Fibroblast of lung (primary cell): ENCODE measurements around the gene NCOR1. TPM values are rescaled to one million over a fixed set of nuclear protein-coding genes. Genes with fewer than 3 reads are reported as not detected.

Experiments
- DNase-seq, 2 donors: peaks; one replicate each; pipeline versions ENCODE4 v3.0.0 to v3.0.0-alpha.2; 2010; ENCODE audit warnings: low read depth in 2 of 2
- H2AFZ ChIP-seq: 2 replicates; pipeline ENCODE4 v1.5.1; 2012; ENCODE audit warnings: low read length, control low read depth, inconsistent platforms
- H3K27ac ChIP-seq: 2 replicates; pipeline ENCODE4 v1.5.1; 2011; ENCODE audit warnings: low read length, control low read depth; ENCODE audit not compliant: insufficient read depth
- H3K27me3 ChIP-seq: 2 replicates; pipeline ENCODE4 v1.5.1; 2011; ENCODE audit warnings: mild to moderate bottlenecking, low read length; ENCODE audit not compliant: control insufficient read depth, insufficient read depth
- H3K36me3 ChIP-seq: 2 replicates; pipeline ENCODE4 v1.5.1; 2011; ENCODE audit warnings: low read length; ENCODE audit not compliant: control insufficient read depth, insufficient read depth
- H3K4me1 ChIP-seq: 2 replicates; pipeline ENCODE4 v1.5.1; 2011; ENCODE audit warnings: low read length; ENCODE audit not compliant: control insufficient read depth, insufficient read depth; ENCODE audit errors: extremely low read depth
- H3K4me2 ChIP-seq: 2 replicates; pipeline ENCODE4 v1.5.1; 2011; ENCODE audit warnings: low read length, control low read depth; ENCODE audit not compliant: insufficient read depth; ENCODE audit errors: extremely low read depth
- H3K4me3 ChIP-seq, 4 experiments: fragments of 200-600 bp in 1 of 4; sonication (generic) in 1 of 4; replicated peaks in 1 of 4; 2 replicates each; pipeline ENCODE4 v1.5.1; 2011 to 2016; ENCODE audit warnings: low read length in 4 of 4, low read depth in 3 of 4, mild to moderate bottlenecking in 3 of 4, control low read depth in 2 of 4, inconsistent platforms in 1 of 4, mixed read lengths in 1 of 4; ENCODE audit not compliant: insufficient read depth in 1 of 4; ENCODE audit errors: control extremely low read depth in 1 of 4
- H3K79me2 ChIP-seq: 2 replicates; pipeline ENCODE4 v1.5.1; 2012; ENCODE audit warnings: mild to moderate bottlenecking, low read length, inconsistent platforms; ENCODE audit not compliant: control insufficient read depth, insufficient read depth
- H3K9ac ChIP-seq: 2 replicates; pipeline ENCODE4 v1.5.1; 2011; ENCODE audit warnings: mild to moderate bottlenecking, low read length, control low read depth; ENCODE audit not compliant: insufficient read depth
- H3K9me3 ChIP-seq: 2 replicates; pipeline ENCODE4 v1.5.1; 2012; ENCODE audit warnings: low read depth, low read length; ENCODE audit not compliant: control insufficient read depth, insufficient read depth
- H4K20me1 ChIP-seq: 2 replicates; pipeline ENCODE4 v1.5.1; 2011; ENCODE audit warnings: low read length; ENCODE audit not compliant: control insufficient read depth, insufficient read depth; ENCODE audit errors: extremely low read depth
- EZH2 ChIP-seq: IDR thresholded peaks from 2 replicates; pipeline ENCODE4 v1.5.1; 2012; ENCODE audit warnings: low read length, control low read depth, mild to moderate bottlenecking; ENCODE audit errors: missing control alignments
- polyA plus RNA-seq, 2 donors: library from polyadenylated mRNA; depleted of rRNA in 1 of 2; stranded (reverse) in 1 of 2; unstranded in 1 of 2; fragments of >200 nt; gene quantifications; 2 replicates each; pipeline ENCODE4 v1.2.1, GENCODE V29; 2011 to 2012; ENCODE audit warnings: missing spikeins in 1 of 2
- total RNA-seq: library from RNA; depleted of rRNA; stranded (reverse); fragments of >200 nt; gene quantifications from 2 replicates; pipeline ENCODE4 v1.2.1, GENCODE V29; 2014
- TF ChIP-seq, protein P1 (sequence below), 2 donors: IDR thresholded peaks in 1 of 2; conservative IDR thresholded peaks in 1 of 2; 1 replicate in 1 of 2; 2 replicates in 1 of 2; pipeline ENCODE4 v1.5.1; 2011 to 2012; ENCODE audit warnings: low read length in 2 of 2, control low read depth in 1 of 2, inconsistent platforms in 1 of 2, low read depth in 1 of 2, mild to moderate bottlenecking in 1 of 2

NCOR1 gene
- total and polyA plus RNA-seq, 2 donors (not counting 1 experiment from before 2014, with no cell fraction given): 67.6 to 106 TPM

DNA sequence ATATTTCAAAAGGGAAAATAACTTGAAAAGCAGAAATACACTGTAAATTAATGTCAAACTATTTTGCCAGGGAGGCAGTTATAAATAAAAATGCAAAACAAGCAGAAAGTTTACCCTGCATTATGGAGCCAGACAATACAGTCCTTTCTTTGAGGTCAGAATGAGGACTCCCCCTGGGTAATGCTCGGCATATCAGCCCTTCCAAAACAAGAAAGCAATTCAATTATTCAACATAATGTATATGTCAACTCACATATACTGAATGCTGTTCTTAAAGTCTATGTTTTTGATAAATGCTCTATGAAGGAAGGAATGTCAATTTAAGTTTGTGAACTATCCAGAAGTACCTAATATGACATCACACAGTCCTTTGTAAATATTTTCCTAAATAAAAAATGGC lies 143.3 kb downstream of the NCOR1 start:
- no peak overlapping the region for H3K4me3 ChIP-seq
- no peak overlapping the region for H3K27ac ChIP-seq
- H2AFZ ChIP-seq: no peak overlapping the region
- H3K4me2 ChIP-seq: no peak overlapping the region
- no peaks in the 10 kb centered on the region for H3K4me1 ChIP-seq
- no peaks in the 10 kb centered on the region for H3K27me3 ChIP-seq
- TF ChIP-seq EZH2: no peak
- TF ChIP-seq, protein P1, sequence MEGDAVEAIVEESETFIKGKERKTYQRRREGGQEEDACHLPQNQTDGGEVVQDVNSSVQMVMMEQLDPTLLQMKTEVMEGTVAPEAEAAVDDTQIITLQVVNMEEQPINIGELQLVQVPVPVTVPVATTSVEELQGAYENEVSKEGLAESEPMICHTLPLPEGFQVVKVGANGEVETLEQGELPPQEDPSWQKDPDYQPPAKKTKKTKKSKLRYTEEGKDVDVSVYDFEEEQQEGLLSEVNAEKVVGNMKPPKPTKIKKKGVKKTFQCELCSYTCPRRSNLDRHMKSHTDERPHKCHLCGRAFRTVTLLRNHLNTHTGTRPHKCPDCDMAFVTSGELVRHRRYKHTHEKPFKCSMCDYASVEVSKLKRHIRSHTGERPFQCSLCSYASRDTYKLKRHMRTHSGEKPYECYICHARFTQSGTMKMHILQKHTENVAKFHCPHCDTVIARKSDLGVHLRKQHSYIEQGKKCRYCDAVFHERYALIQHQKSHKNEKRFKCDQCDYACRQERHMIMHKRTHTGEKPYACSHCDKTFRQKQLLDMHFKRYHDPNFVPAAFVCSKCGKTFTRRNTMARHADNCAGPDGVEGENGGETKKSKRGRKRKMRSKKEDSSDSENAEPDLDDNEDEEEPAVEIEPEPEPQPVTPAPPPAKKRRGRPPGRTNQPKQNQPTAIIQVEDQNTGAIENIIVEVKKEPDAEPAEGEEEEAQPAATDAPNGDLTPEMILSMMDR (conservative IDR thresholded peaks at IDR 0.05 in 1 of 2, IDR thresholded peaks at IDR 0.05 in 1 of 2; ENCODE audit: low read depth in 1 of 2, low read length in 2 of 2): no peak
- no peaks in the 10 kb centered on the region for H4K20me1 ChIP-seq
- H3K79me2 ChIP-seq: no peaks in the 10 kb centered on the region
- no peak overlapping the region for H3K9ac ChIP-seq
- H3K9me3 ChIP-seq: no peaks in the 10 kb centered on the region
- H3K36me3 ChIP-seq: peaks cover 2% of the 10 kb centered on the region
- no peak for DNase-seq

DNA sequence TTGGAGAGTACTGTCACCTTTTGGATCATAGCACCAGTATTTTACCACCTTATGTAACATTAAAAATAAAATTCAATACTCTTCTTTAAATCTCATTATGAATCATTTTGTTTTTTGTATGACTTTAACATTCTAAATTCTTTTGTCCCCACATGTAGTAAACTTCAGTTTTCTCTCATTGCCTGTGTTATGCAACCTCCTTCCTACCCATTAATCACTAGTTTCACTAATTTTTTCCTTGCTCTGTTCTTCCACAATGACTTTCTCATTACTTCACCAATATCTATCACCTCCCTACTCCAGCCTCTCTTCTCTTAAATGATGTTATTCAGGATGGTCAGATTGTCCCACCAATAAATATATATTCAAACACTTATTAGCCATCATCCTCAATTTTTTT lies 147.0 kb downstream of the NCOR1 start:
- no peaks in the 10 kb centered on the region for H3K9me3 ChIP-seq
- H3K27me3 ChIP-seq: no peaks in the 10 kb centered on the region
- TF ChIP-seq EZH2: no peak
- TF ChIP-seq, protein P1 (conservative IDR thresholded peaks at IDR 0.05 in 1 of 2, IDR thresholded peaks at IDR 0.05 in 1 of 2; ENCODE audit: low read depth in 1 of 2, low read length in 2 of 2): no peak
- H2AFZ ChIP-seq: no peak overlapping the region
- H3K36me3 ChIP-seq: peaks cover 10% of the 10 kb centered on the region
- no peak overlapping the region for H3K27ac ChIP-seq
- no peaks in the 10 kb centered on the region for H3K79me2 ChIP-seq
- no peak overlapping the region for H3K4me3 ChIP-seq
- H3K4me1 ChIP-seq: no peaks in the 10 kb centered on the region
- H4K20me1 ChIP-seq: no peaks in the 10 kb centered on the region
- DNase-seq: peak; percentile 4 to 28
- no peak overlapping the region for H3K9ac ChIP-seq
- H3K4me2 ChIP-seq: no peak overlapping the region

DNA sequence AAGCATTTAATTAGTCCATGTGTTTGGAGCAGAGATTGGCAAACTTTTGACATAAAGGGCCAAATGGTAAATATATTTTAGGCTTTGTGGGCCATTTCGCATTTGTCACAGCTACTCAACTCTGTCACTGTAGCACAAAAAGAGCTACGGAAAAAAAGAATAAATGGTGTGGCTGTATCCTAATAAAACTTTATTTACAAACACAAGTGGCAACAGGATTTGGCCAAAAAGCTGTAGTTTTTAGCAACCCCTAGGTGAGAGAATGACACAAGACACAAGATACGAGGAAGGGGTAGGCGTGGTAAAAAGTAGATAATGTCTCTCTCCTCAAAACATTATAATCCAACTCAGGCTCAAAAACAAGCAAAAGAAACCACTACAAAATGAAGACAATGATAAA lies 149.2 kb downstream of the NCOR1 start:
- H3K27ac ChIP-seq: no peak overlapping the region
- H3K4me2 ChIP-seq: no peak overlapping the region
- DNase-seq: no peak
- peaks cover 1% of the 10 kb centered on the region for H4K20me1 ChIP-seq
- peaks cover 17% of the 10 kb centered on the region for H3K36me3 ChIP-seq
- no peak overlapping the region for H3K4me3 ChIP-seq
- no peak overlapping the region for H3K9ac ChIP-seq
- H3K4me1 ChIP-seq: no peaks in the 10 kb centered on the region
- TF ChIP-seq EZH2: no peak
- TF ChIP-seq, protein P1 (conservative IDR thresholded peaks at IDR 0.05 in 1 of 2, IDR thresholded peaks at IDR 0.05 in 1 of 2; ENCODE audit: low read depth in 1 of 2, low read length in 2 of 2): no peak
- no peaks in the 10 kb centered on the region for H3K9me3 ChIP-seq
- H3K27me3 ChIP-seq: no peaks in the 10 kb centered on the region
- H3K79me2 ChIP-seq: no peaks in the 10 kb centered on the region
- H2AFZ ChIP-seq: no peak overlapping the region
